GM12878 (cell line): ENCODE data around the gene MYO1D. TPM values are rescaled to one million over a fixed set of nuclear protein-coding genes. Genes with fewer than 3 reads are reported as not detected.

Experiments used
- ATAC-seq: fragments of 200-7000 bp; cut with Tn5 transposase; 3 replicates; pipeline ENCODE4 v1.9.1; 2020; ENCODE audit warnings: mild to moderate bottlenecking, moderate library complexity
- BruUV-seq: library from RNA; stranded (reverse); fragments of 400-500 nt; replicated peaks from 2 replicates; lab custom pipeline; 2021; lab: Mats Ljungman, UMichigan
- CTCF ChIA-PET: fragments of 300-600 bp; sonication (Branson Sonifier 250); formaldehyde crosslinking; extraction: SDS; loops from one replicate; lab custom pipeline; 2021; ENCODE audit warnings: inconsistent platforms; lab: Yijun Ruan, JAX
- POLR2A ChIA-PET: fragments of 350-600 bp; formaldehyde crosslinking; extraction: SDS; loops from one replicate; lab custom pipeline; 2021; ENCODE audit warnings: inconsistent platforms; lab: Charles Lee
- RAD21 ChIA-PET: fragments of 300-600 bp; sonication (Branson Sonifier 250); formaldehyde crosslinking; loops from one replicate; lab custom pipeline; 2023; ENCODE audit warnings: antibody characterized with exemption; ENCODE audit not compliant: unreplicated experiment; lab: Charles Lee
- SMC1A ChIA-PET: fragments of 300-600 bp; sonication (Branson Sonifier 250); formaldehyde crosslinking; loops from one replicate; lab custom pipeline; 2023; ENCODE audit not compliant: unreplicated experiment, uncharacterized antibody; lab: Charles Lee
- DNase-seq: peaks from one replicate; pipeline ENCODE4 v3.0.0-alpha.2; 2011; ENCODE audit warnings: low read depth, low spot score
- FAIRE-seq: peaks from 3 replicates; lab custom pipeline; 2011; peaks lifted over from hg19 to GRCh38; lab: Jason Lieb, UNC
- H2AFZ ChIP-seq: 2 replicates; pipeline ENCODE4 v1.6.0; 2011; ENCODE audit warnings: low read depth, low read length, control low read depth; ENCODE audit not compliant: control insufficient read depth
- H3K27ac ChIP-seq: 2 replicates; pipeline ENCODE4 v1.5.1; 2011; ENCODE audit warnings: control low read depth; ENCODE audit not compliant: control insufficient read depth, insufficient read depth
- H3K27me3 ChIP-seq, 2 experiments: replicated peaks in 1 of 2; 2 replicates each; pipeline versions ENCODE4 v1.6.0 to v1.6.1; 2011; ENCODE audit warnings: low read length in 1 of 2; ENCODE audit not compliant: control insufficient read depth in 2 of 2, insufficient read depth in 2 of 2
- H3K36me3 ChIP-seq, 2 experiments: 2 replicates each; pipeline ENCODE4 v1.5.1; 2011; ENCODE audit warnings: low read length in 1 of 2; ENCODE audit not compliant: control insufficient read depth in 2 of 2, insufficient read depth in 2 of 2
- H3K4me1 ChIP-seq: 2 replicates; pipeline ENCODE4 v1.6.1; 2011; ENCODE audit warnings: mild to moderate bottlenecking, low read length, moderate library complexity, mixed read lengths; ENCODE audit not compliant: control insufficient read depth, insufficient read depth
- H3K4me2 ChIP-seq: 2 replicates; pipeline ENCODE4 v1.6.0; 2011; ENCODE audit warnings: control low read depth; ENCODE audit not compliant: control insufficient read depth, insufficient read depth
- H3K4me3 ChIP-seq: fragments of 200-600 bp; sonication (generic); 2 replicates; pipeline ENCODE4 v1.5.1; 2016
- H3K79me2 ChIP-seq: 2 replicates; pipeline ENCODE4 v1.6.0; 2011; ENCODE audit warnings: low read length; ENCODE audit not compliant: control insufficient read depth, insufficient read depth
- H3K9ac ChIP-seq: 2 replicates; pipeline ENCODE4 v1.8.0; 2011; ENCODE audit warnings: low read length, control low read depth, mixed read lengths; ENCODE audit not compliant: control insufficient read depth, insufficient read depth
- H3K9me3 ChIP-seq: replicated peaks from 3 replicates; pipeline ENCODE4 v1.5.1; 2011; ENCODE audit warnings: mild to moderate bottlenecking, low read length; ENCODE audit not compliant: control insufficient read depth, insufficient read depth
- H4K20me1 ChIP-seq: 2 replicates; pipeline ENCODE4 v1.6.0; 2011; ENCODE audit not compliant: control insufficient read depth, insufficient read depth
- BHLHE40 ChIP-seq, 2 experiments: fragments of 450-650 bp in 1 of 2; IDR thresholded peaks; 2 replicates each; pipeline ENCODE4 v1.6.1; 2011 to 2017; ENCODE audit warnings: low read depth in 2 of 2, borderline replicate concordance in 1 of 2, improper control_type of control experiment in 1 of 2, low read length in 1 of 2, mild to moderate bottlenecking in 1 of 2
- CREB1 ChIP-seq: IDR thresholded peaks from 2 replicates; pipeline ENCODE4 v1.6.1; 2012; ENCODE audit warnings: low read depth, mild to moderate bottlenecking, inconsistent platforms
- ETV6 ChIP-seq, 2 experiments: fragments of 450-650 bp in 1 of 2; IDR thresholded peaks in 1 of 2; conservative IDR thresholded peaks in 1 of 2; 2 replicates each; pipeline ENCODE4 v1.6.1; 2014; ENCODE audit warnings: antibody characterized with exemption in 1 of 2, borderline replicate concordance in 1 of 2, low read depth in 1 of 2, mild to moderate bottlenecking in 1 of 2, moderate library complexity in 1 of 2
- MXI1 ChIP-seq: fragments of 150-350 bp; IDR thresholded peaks from 2 replicates; pipeline ENCODE4 v1.6.1; 2011; ENCODE audit warnings: low read depth, mild to moderate bottlenecking, inconsistent platforms, low read length, improper control_type of control experiment
- RB1 ChIP-seq: fragments of 450-650 bp; formaldehyde crosslinking; IDR thresholded peaks from 2 replicates; pipeline ENCODE4 v1.6.1; 2017; ENCODE audit warnings: mild to moderate bottlenecking, borderline replicate concordance
- RBBP5 ChIP-seq: fragments of 200-600 bp; sonication (generic); conservative IDR thresholded peaks from 2 replicates; pipeline ENCODE4 v1.6.1; 2016
- WGBS: methylation state at CpG from one replicate; pipeline ENCODE4 v1.1.6; 2016; ENCODE audit warnings: low lambda C conversion rate; ENCODE audit not compliant: insufficient replicate concordance, insufficient coverage; ENCODE audit errors: missing lambda C conversion rate; 5-methylcytosine and 5-hydroxymethylcytosine counted together
- in situ Hi-C: fragments of 300-500 bp; cut with MboI; formaldehyde crosslinking; loops from 9 replicates; pipeline ENCODE4 v1.14.3; 2018; ENCODE audit warnings: mixed read lengths
- intact Hi-C: fragments of 100-400 bp; cut with micrococcal nuclease; formaldehyde crosslinking; loops from one replicate; pipeline ENCODE4 v1.14.2; 2022; ENCODE audit not compliant: unreplicated experiment
- polyA plus RNA-seq, 11 experiments: library from polyadenylated mRNA; depleted of rRNA in 4 of 11; unstranded in 6 of 11; stranded (reverse) in 5 of 11; fragments of >200 nt; fragmentation: Nextera tagmentation in 4 of 11; fragmentation: Illumina TruSeq in 1 of 11; extraction: Ambion mirVana in 4 of 11; extraction: Trizol in 1 of 11; gene quantifications; 1 replicate in 1 of 11; 2 replicates in 10 of 11; pipeline versions ENCODE4 v1.2.1 to v1.2.3, GENCODE V29; 2011 to 2016; ENCODE audit warnings: inconsistent platforms in 2 of 11, missing spikeins in 2 of 11, low read depth in 1 of 11
- total RNA-seq, 4 experiments: library from RNA; depleted of rRNA in 3 of 4; stranded (reverse); fragments of >200 nt in 3 of 4; fragmentation: Illumina TruSeq in 1 of 4; extraction: Trizol in 1 of 4; gene quantifications; 2 replicates each; pipeline versions ENCODE4 v1.2.1 to v1.2.3, GENCODE V29; 2013 to 2021
- TF ChIP-seq, protein P1 (sequence below): fragments of 450-650 bp; IDR thresholded peaks from 2 replicates; pipeline ENCODE4 v1.6.1; 2016; ENCODE audit warnings: mild to moderate bottlenecking, moderate library complexity, borderline replicate concordance
- TF ChIP-seq, protein P2 (sequence below): fragments of 150-350 bp; IDR thresholded peaks from 2 replicates; pipeline ENCODE4 v1.6.1; 2014; ENCODE audit warnings: mild to moderate bottlenecking, low read depth, low read length

MYO1D gene
- total and polyA plus RNA-seq, 10 of the 15 experiments (the other 5 are each of a cell fraction or from before 2014, with no cell fraction given) = 1.8 to 37.7 (median 25.4) TPM

DNA sequence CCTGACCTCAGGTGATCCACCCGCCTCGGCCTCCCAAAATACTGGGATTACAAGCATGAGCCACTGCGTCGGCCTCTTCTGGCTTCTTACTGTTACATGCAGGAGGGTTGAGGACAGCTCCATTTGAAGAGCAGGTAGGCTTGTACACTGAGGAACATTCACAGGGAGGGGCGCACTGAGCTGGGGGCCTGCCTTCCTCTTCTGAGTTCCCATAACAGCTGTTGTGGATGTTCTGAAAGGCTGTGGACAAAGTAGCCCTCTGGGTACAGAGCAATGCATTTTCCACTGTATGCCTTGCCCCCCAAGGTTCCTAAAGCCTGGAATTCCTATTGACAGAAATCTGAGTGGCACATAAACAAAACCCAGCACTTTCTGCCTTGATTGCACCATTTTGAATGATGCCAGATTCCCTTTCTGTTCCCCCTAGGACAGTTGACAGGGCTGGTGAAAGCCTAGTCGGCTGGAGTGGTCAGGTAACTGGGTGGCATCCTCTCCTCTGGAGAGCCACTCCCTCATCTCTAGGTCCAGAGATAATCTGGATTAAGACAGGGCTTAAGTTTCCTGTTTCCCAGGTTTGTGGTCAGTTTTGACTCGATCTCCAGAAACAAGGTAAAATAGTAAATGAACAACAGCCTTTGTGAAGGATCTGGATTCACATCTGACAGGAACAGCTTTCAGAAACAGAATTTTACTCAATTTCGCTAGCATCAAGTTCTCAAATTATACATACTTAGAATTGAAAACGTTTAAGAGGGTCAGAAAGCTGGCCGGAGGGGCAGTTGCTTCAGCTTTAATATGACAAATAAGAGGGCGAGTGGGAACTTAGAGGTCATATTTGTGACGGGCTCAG lies 391.4 kb downstream of the MYO1D start:
- Histone ChIP-seq H4K20me1 (no peaks in the 10 kb centered on the region), H3K36me3 (peaks cover 16 to 20% of the 10 kb centered on the region in 2 experiments; a peak in 3 of 4 replicates), H3K79me2 (peaks cover 32% of the 10 kb centered on the region), H3K4me3 (peak overlapping the region; percentile 28; the same call in 1 of the 2 replicates), H3K4me1 (peaks cover 10% of the 10 kb centered on the region), H3K4me2 (0 out of 2 replicates have a peak overlapping the region, but pooled peaks have one; percentile 62), H3K9me3 (no peaks in the 10 kb centered on the region), H3K27ac (no peak overlapping the region), H2AFZ (no peak overlapping the region), H3K27me3 (no peaks in the 10 kb centered on the region), H3K9ac (no peak overlapping the region)
- ChIA-PET CTCF (interaction anchor here (0.8 to 9.5 kb wide), 19 partner anchors 12 to 392 kb away, joined by 3 to 132 read pairs (median 11); partner anchors contain the start of genes MYO1D and PSMD11), RAD21 (interaction anchor here (0.8 to 16.4 kb wide), 16 partner anchors 11 to 451 kb away, joined by 3 to 543 read pairs (median 11); partner anchors contain the start of genes MYO1D and PSMD11), POLR2A (interaction anchor here (0.6 to 12.5 kb wide), 4 partner anchors 21 to 268 kb away, joined by 3 to 308 read pairs (median 54); no protein-coding TSS in a partner anchor), SMC1A (interaction anchor here (0.9 to 11.9 kb wide), 17 partner anchors 22 to 424 kb away, joined by 3 to 286 read pairs (median 12); partner anchors contain the start of gene MYO1D)
- TF ChIP-seq MXI1 = no peak
- no peak for TF ChIP-seq BHLHE40 (IDR thresholded peaks at IDR 0.05; ENCODE audit: borderline replicate concordance in 1 of 2, low read depth in 2 of 2, low read length in 1 of 2)
- no peak for TF ChIP-seq RBBP5
- no peak for TF ChIP-seq ETV6 (conservative IDR thresholded peaks at IDR 0.05 in 1 of 2, IDR thresholded peaks at IDR 0.05 in 1 of 2; ENCODE audit: borderline replicate concordance in 1 of 2, low read depth in 1 of 2)
- TF ChIP-seq, protein P1, sequence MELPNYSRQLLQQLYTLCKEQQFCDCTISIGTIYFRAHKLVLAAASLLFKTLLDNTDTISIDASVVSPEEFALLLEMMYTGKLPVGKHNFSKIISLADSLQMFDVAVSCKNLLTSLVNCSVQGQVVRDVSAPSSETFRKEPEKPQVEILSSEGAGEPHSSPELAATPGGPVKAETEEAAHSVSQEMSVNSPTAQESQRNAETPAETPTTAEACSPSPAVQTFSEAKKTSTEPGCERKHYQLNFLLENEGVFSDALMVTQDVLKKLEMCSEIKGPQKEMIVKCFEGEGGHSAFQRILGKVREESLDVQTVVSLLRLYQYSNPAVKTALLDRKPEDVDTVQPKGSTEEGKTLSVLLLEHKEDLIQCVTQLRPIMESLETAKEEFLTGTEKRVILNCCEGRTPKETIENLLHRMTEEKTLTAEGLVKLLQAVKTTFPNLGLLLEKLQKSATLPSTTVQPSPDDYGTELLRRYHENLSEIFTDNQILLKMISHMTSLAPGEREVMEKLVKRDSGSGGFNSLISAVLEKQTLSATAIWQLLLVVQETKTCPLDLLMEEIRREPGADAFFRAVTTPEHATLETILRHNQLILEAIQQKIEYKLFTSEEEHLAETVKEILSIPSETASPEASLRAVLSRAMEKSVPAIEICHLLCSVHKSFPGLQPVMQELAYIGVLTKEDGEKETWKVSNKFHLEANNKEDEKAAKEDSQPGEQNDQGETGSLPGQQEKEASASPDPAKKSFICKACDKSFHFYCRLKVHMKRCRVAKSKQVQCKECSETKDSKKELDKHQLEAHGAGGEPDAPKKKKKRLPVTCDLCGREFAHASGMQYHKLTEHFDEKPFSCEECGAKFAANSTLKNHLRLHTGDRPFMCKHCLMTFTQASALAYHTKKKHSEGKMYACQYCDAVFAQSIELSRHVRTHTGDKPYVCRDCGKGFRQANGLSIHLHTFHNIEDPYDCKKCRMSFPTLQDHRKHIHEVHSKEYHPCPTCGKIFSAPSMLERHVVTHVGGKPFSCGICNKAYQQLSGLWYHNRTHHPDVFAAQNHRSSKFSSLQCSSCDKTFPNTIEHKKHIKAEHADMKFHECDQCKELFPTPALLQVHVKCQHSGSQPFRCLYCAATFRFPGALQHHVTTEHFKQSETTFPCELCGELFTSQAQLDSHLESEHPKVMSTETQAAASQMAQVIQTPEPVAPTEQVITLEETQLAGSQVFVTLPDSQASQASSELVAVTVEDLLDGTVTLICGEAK = no peak
- TF ChIP-seq CREB1 = no peak
- TF ChIP-seq, protein P2, sequence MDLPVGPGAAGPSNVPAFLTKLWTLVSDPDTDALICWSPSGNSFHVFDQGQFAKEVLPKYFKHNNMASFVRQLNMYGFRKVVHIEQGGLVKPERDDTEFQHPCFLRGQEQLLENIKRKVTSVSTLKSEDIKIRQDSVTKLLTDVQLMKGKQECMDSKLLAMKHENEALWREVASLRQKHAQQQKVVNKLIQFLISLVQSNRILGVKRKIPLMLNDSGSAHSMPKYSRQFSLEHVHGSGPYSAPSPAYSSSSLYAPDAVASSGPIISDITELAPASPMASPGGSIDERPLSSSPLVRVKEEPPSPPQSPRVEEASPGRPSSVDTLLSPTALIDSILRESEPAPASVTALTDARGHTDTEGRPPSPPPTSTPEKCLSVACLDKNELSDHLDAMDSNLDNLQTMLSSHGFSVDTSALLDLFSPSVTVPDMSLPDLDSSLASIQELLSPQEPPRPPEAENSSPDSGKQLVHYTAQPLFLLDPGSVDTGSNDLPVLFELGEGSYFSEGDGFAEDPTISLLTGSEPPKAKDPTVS = no peak
- no peak for TF ChIP-seq RB1
- FAIRE-seq = no peak
- WGBS = 65% methylated on average over 12 of the region's 12 CpGs
- no peak for DNase-seq
- ATAC-seq = no peak
- in situ Hi-C loops = no loop called here
- intact Hi-C loops = loop anchor here (2.0 kb wide), 1 partner anchor 73 kb away; no protein-coding TSS in a partner anchor
- TSS peak; percentile 55 for BruUV-seq
